ENCODE data around the gene IFNAR2. TPM values are rescaled to one million over a fixed set of nuclear protein-coding genes. Genes with fewer than 3 reads are reported as not detected.

Gene IFNAR2
- total RNA-seq, 1 donor from 2014 or later = 55.2 TPM

GRCh38 chr21:33267250-33267649, 37.5 kb downstream of the IFNAR2 start:
- no peak for DNase-seq (ENCODE audit: low spot score)

GRCh38 chr21:33268393-33268736, 38.6 kb downstream of the IFNAR2 start:
- no peak for DNase-seq (ENCODE audit: low spot score)

- peak; percentile 90 for DNase-seq (ENCODE audit: low spot score)
Observed at GRCh38 chr21:33268737-33269441, 39.2 kb downstream of the IFNAR2 start.

GRCh38 chr21:33270986-33271385, 41.2 kb downstream of the IFNAR2 start:
- no peak for DNase-seq (ENCODE audit: low spot score)

- no peak for DNase-seq (ENCODE audit: low spot score)
Observed at GRCh38 chr21:33273044-33273443, 43.3 kb downstream of the IFNAR2 start.

- no peak for DNase-seq (ENCODE audit: low spot score)
Observed at GRCh38 chr21:33278721-33279120, 49.0 kb downstream of the IFNAR2 start.

GRCh38 chr21:33279330-33279820, 49.6 kb downstream of the IFNAR2 start:
- no peak for DNase-seq (ENCODE audit: low spot score)

Other genes starting within 250 kb of the IFNAR2 start
- not detected for gene OLIG2, start 204.0 kb upstream of the IFNAR2 start, total RNA-seq
- gene OLIG1, start 159.8 kb upstream of the IFNAR2 start, total RNA-seq = not detected
- 32.9 TPM for gene IL10RB, start 36.4 kb downstream of the IFNAR2 start, total RNA-seq
- 48.7 TPM for gene IFNAR1, start 95.0 kb downstream of the IFNAR2 start, total RNA-seq
- gene IFNGR2, start 173.5 kb downstream of the IFNAR2 start, total RNA-seq = 59.0 TPM